GM12801 (cell line): ENCODE data around the gene AKAP6.

Experiments
- TF ChIP-seq, protein P1 (sequence below): IDR thresholded peaks from one replicate; pipeline ENCODE4 v1.5.1; 2011; ENCODE audit warnings: control low read depth; ENCODE audit not compliant: insufficient read length; ENCODE audit errors: extremely low read depth

Gene AKAP6

DNA sequence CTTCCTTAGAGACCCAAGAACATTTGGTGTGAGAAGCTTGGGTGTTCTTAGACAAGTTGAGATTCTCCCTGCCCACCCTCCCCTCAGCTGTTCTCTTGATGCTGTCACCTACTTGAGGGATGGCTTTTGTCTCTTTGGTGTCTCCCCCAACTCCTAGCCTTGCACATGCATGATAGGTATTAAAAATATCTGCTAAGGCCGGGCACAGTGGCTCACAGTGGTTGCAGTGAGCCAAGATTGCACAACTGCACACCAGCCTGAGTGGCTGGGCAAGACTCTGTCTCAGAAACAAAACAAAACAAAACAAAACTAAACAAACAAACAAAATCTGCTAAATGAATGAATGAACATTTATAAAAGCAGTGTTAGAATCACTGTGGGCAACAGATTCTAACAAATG, 261.1 kb downstream of the AKAP6 start:
- TF ChIP-seq, protein P1, sequence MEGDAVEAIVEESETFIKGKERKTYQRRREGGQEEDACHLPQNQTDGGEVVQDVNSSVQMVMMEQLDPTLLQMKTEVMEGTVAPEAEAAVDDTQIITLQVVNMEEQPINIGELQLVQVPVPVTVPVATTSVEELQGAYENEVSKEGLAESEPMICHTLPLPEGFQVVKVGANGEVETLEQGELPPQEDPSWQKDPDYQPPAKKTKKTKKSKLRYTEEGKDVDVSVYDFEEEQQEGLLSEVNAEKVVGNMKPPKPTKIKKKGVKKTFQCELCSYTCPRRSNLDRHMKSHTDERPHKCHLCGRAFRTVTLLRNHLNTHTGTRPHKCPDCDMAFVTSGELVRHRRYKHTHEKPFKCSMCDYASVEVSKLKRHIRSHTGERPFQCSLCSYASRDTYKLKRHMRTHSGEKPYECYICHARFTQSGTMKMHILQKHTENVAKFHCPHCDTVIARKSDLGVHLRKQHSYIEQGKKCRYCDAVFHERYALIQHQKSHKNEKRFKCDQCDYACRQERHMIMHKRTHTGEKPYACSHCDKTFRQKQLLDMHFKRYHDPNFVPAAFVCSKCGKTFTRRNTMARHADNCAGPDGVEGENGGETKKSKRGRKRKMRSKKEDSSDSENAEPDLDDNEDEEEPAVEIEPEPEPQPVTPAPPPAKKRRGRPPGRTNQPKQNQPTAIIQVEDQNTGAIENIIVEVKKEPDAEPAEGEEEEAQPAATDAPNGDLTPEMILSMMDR = no peak

DNA sequence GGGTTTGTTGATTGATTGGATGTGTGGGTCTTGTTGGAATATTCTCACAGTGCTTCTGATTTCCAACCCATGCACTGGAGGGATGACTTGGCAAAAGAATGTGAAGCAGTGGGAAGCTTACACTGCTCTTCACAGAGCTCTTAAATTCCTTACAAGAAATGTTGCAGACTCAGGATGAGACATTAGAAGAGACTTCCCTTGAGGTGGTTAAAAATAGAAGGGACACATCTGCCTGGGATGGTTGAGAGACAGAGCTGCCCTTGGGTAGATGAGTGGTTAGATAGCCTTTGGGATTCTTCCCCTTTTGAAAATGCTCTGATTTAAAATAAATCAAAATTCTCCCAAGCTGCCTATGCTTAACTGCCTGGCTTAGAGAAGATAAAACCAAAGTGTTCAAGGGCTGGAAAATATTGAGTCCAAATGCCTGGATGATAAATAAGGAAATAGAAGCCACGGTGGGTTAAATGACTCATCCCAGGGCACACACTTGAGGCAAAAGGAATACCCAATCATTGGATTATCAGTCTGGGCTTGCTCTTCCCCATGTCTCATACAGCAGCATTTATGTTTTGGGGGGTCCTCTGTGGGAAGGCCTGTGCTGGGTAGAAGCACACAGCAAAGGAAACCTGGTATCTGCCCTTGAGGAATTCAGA, 264.3 kb downstream of the AKAP6 start:
- TF ChIP-seq, protein P1 = no peak

DNA sequence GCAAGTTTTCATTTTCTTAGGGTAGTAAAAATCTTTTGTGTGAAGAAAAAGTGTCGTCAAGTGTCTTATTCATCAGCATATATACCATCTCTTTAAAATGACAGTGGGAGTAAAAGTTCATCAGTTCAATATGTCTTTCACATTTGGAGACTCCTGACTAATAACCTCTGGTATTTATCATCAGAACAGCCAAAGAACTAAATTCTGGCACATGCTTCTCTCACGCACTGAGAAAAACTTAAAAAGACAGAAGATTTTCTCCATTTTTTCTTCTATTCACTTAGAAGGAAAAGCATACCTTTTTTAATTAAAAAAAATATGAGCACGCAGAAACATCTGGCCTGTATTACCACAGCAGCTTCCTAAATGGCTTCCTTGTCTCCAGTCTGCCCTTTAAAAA, 265.7 kb downstream of the AKAP6 start:
- TF ChIP-seq, protein P1 = no peak

DNA sequence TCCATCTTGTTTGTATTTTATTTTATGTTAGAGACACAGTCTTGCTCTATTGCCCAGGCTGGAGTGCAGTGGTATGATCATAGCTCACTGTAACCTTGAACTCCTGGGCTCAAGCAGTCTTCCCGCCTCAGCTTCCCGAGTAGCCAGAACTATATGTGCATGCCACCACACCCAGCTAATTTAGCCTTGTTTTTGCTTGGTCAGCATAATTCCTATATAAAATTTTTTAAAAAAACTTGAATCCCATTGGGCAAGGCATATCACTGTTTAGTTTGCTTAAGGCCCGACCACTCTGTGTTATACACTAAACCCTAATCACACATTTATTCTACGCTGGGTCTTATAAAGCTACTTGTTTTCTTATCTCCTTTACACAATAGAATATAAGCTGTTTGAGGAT, 266.4 kb downstream of the AKAP6 start:
- TF ChIP-seq, protein P1 = no peak

DNA sequence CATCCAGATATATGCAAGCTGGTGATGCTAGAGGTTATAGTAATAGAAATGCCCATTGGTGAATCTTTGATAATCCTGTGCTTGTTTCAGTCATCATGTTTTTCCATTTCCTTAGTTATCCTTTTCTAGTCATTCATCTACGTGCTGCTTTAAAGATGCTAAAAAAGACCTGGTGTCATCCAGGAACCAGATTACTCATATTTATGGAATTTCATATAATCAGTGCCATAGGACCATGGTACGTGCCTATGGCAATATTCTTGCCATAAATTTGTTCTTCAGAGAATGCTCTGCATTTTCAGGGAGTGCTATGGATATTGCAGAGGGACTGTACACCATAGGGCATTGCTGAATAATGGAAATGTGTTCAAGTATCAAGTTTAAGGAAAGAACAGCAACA, 267.3 kb downstream of the AKAP6 start:
- TF ChIP-seq, protein P1 = no peak

DNA sequence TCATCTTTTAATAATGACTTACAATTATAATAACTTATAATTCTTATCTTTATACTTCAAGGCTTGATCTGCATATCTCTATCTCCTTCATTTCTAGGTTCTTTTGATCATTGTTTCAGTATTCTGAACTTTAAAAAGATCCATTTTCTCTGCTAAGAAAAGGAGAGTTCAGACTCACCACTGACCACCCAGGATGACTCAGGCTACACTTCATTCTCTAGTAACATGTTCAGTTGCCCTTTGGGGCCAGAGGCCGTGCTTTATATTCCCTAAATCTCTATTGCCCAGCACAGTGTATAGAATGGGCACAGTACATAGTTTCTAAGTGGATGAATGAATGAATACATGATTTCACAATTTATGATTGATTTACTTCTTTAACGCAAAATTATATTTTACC, 268.7 kb downstream of the AKAP6 start:
- TF ChIP-seq, protein P1 = no peak

DNA sequence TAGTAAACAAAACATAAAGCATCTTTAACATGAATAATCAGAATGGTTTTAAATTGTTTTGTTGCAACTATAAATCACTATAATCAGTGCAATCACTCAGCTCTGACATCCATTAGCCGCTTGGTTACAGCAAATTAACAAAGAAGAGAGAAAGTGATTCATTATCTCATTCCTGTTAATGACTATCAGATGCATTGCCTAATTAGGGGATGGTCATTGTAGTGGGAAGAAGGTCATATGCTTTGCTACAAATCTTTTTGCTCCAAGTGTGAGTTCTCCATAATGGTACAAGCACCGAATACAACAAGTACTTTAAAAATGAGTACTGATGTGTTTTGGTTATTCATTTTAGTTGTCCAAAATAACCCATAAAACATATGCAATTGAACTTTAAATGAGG, 272.0 kb downstream of the AKAP6 start:
- TF ChIP-seq, protein P1 = no peak
